Tibial nerve (tissue), 3 donors: ENCODE results near the gene SEC16B.

Source experiments
- CTCF ChIP-seq, 5 experiments: fragments of 200-600 bp in 3 of 5; fragments of 450-650 bp in 2 of 5; sonication (generic) in 3 of 5; IDR thresholded peaks; one replicate each; pipeline ENCODE4 v1.5.1; 2016 to 2019; ENCODE audit warnings: antibody characterized with exemption in 5 of 5, mild to moderate bottlenecking in 3 of 5, moderate library complexity in 2 of 5
- POLR2A ChIP-seq, 2 donors: fragments of 450-650 bp; IDR thresholded peaks; one replicate each; pipeline ENCODE4 v1.6.1; 2017; ENCODE audit warnings: antibody characterized with exemption in 2 of 2, mild to moderate bottlenecking in 2 of 2, moderate library complexity in 2 of 2

- no peak for TF ChIP-seq CTCF (IDR thresholded peaks at IDR 0.05)
- no peak for TF ChIP-seq POLR2A (IDR thresholded peaks at IDR 0.05)
These were observed 71.7 kb downstream of the SEC16B start for GRCh38 chr1:177897998-177898654.
